ENCODE measurements around the gene NPC1.

Gene NPC1

GRCh38 chr18:23545247-23545789, 41.0 kb downstream of the NPC1 start:
- DNase-seq = no peak

- DNase-seq = no peak
These were observed 43.8 kb downstream of the NPC1 start for GRCh38 chr18:23542461-23542860.

GRCh38 chr18:23541349-23542093, 44.8 kb downstream of the NPC1 start:
- DNase-seq = peak; percentile 3

GRCh38 chr18:23540867-23541266, 45.4 kb downstream of the NPC1 start:
- no peak for DNase-seq

GRCh38 chr18:23539911-23540525, 46.3 kb downstream of the NPC1 start:
- no peak for DNase-seq

GRCh38 chr18:23539296-23539695, 47.0 kb downstream of the NPC1 start:
- DNase-seq = no peak

GRCh38 chr18:23538870-23539269, 47.4 kb downstream of the NPC1 start:
- DNase-seq = no peak

DNA sequence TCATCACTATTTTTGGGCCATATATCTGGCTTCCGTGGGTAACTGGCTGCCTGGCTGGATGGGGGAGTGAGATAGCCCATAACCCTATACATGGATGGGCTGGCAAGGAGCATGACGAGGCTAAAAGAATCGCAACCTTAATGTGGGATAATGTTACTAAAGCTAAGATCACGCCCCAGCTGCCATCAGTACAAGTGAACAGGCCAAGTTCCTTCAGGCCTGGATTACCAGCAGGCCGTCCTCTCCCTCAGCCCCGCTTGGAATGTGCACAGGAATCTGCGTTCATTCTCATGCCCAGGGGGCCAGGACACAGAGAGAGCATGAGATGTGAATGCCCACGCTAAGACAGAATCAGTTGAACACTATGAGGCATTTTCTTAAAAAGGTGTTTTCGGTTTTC, 48.3 kb downstream of the NPC1 start:
- no peak for DNase-seq

DNA sequence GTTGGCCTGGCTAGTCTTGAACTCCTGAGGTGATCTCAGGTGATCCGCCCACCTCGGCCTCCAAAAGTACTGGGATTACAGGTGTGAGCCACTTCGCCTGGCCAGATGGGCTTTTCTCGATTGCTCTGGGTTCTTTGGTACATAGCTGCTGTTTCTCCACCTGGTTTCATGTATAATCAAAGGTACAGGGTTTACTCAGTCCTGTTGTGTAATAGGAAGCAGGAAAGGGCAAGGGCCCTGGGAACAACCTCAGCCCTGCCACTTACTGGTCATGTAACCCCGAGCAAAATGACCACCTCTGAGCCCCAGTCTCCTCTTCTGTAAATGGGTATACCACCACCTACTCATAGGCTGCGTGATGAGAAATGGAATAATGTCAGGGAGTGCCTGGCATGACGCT, 49.0 kb downstream of the NPC1 start:
- no peak for DNase-seq

GRCh38 chr18:23536204-23536603, 50.1 kb downstream of the NPC1 start:
- no peak for DNase-seq

DNA sequence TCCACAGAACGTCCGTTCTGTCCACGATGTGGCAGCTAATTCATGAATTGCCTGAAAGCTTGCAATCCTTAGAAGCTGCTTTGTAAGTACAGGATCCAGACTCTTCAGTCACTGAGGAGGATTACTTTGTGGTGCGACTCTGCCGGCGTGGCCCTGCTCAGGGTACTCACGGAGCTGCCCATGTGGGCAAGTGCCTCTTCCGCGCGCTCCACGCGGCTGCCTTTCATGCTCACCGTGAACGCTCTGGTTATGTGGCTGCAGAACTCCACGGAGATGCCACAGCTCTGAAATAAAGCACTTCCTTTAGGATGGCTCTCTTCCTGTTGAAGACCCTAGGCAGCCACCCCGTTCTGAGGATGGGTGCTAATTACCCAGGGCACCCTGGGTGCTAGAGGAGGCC, 52.0 kb downstream of the NPC1 start:
- DNase-seq = no peak

- DNase-seq = no peak
These were observed 53.5 kb downstream of the NPC1 start for GRCh38 chr18:23532848-23533247.

DNA sequence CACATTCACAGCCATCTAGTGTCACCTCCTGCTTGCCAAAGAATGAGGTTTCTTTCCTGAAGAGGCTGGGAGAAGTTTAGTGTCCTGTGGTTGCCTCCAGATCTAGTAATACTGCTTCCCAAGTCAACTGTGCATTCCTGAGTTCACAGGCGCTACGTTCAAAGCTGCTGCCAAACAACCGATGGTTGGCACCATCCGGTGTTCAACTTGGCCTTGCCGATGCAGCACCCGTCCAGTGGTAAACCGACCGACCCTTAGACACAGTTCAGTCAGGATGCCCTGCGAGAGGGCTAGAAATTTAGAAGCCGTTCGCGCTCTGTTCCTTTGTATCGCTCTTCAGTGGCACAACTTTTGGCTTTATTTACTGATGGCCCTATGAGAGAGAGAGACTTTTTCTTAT, 54.4 kb downstream of the NPC1 start:
- DNase-seq = no peak

GRCh38 chr18:23530195-23530594, 56.1 kb downstream of the NPC1 start:
- DNase-seq = no peak

DNA sequence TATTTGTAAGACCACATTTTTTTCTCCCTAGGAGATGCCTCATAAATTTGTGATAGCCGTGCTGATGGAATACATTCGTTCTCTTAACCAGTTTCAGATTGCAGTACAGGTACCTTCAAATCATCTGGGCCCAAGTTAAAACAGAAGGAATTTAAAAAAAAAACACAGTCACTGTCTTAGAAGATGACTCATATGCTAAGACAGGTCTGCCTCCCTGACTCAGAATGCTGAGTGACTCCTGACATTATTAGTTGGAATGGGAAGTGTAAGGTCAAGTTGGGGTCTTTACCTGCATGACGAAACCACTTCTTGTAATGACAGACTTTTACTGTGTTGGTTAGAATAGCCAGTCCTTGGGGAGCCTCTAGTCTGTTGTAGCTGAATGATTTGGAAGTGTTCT, 56.7 kb downstream of the NPC1 start:
- DNase-seq = no peak

DNA sequence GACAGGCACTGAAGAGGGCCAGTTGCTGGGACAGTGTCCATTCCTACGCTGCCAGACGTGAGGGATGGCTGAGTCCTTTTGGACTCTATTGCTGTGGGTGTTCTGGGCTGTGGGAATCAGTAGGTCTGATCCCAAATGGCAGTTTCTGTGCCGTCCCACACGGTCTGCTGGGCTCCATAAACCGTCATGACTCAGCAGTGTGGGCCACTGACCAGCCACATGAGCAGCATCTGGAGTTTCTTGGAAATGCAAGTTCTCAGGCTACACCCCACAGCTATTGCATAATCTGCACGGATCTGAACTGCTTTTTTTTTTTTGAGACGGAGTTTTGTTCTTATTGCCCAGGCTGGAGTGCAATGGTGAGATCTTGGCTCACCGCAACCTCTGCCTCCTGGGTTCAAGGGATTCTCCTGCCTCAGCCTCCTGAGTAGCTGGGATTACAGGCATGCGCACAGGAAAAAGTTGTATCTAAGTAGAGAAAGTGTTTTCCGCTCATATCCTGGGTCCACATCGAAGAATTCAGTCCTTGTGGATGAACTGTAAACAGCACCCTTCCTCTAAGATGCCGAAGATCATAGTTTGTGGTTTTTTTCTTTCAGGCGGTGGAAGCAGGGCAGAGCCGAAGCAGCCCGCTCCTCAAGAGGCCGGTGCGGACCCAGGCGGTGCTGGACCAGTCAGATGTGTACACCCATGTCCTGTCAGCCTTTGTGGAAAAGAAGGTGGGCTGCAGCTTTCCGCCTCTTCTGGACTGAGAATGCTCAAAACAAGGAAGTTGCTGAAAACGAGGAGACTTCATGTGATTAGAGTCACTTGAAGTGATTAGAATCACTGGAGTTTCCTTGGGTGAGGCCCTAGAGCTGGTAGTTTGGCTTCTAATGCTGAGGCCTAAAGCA, 57.5 kb downstream of the NPC1 start:
- no peak for DNase-seq

DNA sequence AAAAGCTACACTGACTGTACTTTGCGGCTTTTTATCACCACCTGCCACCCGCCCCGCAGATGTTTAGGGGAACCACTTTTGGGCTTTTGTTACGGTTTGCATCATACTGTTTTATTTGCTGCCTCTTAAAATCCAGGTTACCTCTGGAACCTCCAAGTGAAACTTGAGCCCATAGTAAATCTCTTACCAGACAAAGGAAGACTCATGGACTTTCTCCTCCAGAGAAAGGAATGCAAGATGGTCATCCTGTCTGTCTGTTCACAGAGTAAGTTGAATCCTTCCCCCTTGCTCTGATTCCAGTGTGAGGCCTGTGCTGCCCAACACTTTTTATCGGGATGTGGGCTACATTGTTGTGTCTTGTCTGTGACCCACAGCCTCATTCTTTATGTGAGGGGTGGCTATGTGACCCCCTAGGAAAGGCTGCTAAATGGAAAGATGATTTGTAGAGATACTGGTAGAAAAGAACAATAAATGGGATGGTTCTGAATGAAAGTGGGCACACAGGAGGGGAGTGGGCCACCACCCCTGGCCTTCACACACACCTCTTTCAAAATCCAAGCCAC, 59.7 kb downstream of the NPC1 start:
- no peak for DNase-seq

DNA sequence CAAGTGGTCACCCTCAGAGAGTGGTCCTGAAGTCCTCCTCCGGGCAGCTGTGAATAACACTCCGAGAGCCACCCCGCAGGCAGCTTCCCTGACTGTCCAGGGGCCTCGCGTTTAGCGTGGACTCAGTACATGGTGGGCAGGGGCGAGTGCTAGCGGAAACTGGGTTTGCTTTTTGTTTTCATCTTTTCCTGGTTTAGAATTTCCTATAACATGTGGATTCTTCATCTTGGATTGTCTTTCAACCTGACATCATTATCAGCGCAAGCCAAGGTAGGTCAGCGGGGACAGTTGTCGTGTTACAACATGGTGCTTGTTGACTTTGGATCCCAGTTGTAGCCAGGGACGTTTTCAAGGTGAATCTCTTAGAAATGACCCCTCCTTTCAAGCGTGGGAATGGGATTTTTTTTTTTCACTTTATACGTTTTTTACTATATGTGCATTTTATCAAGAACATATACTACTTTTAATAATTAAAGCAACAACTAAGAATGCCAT, 62.0 kb downstream of the NPC1 start:
- DNase-seq = no peak

- no peak for DNase-seq
These were observed 62.7 kb downstream of the NPC1 start for GRCh38 chr18:23523429-23524212.

DNA sequence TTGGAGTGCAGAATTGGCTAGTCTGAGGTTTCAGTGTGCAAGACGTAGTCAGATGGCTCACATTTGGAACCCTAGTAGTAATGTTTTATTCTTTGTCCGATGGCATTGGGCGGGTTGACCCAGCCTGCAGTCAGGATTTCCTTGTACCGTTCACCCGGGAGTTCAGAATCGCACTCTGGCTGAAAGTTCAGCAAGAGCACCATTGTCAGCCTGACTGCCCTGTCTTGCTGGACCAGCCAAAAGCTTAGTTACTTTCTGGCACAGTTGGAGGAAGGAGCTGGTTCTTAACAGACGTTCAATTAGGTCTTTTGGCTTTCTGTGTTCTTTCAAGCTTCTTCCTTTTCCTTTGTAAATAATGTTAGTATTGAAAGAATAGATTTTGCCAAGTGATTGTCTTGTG, 64.4 kb downstream of the NPC1 start:
- DNase-seq = no peak

DNA sequence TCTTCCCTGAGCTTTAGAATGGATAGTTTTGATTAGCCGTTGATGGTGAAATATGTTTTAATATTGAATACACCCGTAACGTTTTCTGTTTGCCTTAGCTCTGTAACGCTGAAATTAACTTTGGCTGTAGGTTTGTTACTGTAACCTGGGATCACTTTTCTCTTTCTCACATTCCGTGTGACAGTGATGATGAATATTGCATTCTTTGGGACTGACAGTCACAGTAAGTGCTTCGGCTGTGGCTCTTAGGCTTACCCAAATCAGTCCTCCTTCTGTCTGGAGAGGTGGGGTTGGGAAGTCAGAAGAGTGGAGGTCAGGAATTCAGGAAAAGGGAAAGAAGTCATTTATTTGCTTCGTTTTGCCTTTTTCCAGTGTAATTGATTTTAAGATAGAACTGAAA, 65.0 kb downstream of the NPC1 start:
- no peak for DNase-seq

- DNase-seq = no peak
These were observed 66.6 kb downstream of the NPC1 start for GRCh38 chr18:23519734-23520133.

Data from T-helper 9 cell (primary cell).